Common myeloid progenitor, CD34-positive (primary cell): ENCODE data around the gene TTC7B.

Source experiments
- CTCF ChIA-PET: fragments of 350-600 bp; sonication (Branson Sonifier 250); formaldehyde crosslinking; loops from one replicate; lab custom pipeline; 2021; ENCODE audit warnings: antibody characterized with exemption; lab: Charles Lee
- POLR2A ChIA-PET: fragments of 350-600 bp; sonication (Branson Sonifier 250); formaldehyde crosslinking; loops from one replicate; lab custom pipeline; 2021; ENCODE audit warnings: antibody characterized with exemption; lab: Charles Lee
- DNase-seq, 3 donors: peaks; one replicate each; pipeline versions ENCODE4 v3.0.0 to v3.0.0-alpha.2; 2013
- H3K27ac ChIP-seq, 2 experiments: 1 replicate in 1 of 2; 2 replicates in 1 of 2; pipeline ENCODE4 v1.7.0; 2013; ENCODE audit warnings: inconsistent platforms in 2 of 2, low read length in 2 of 2, mild to moderate bottlenecking in 2 of 2, low read depth in 1 of 2, moderate library complexity in 1 of 2; ENCODE audit not compliant: severe bottlenecking in 2 of 2, insufficient read depth in 1 of 2, poor library complexity in 1 of 2
- H3K27me3 ChIP-seq, 5 experiments: replicated peaks in 2 of 5; 1 replicate in 3 of 5; 2 replicates in 2 of 5; pipeline versions ENCODE4 v1.6.1 to v1.7.0; 2013; ENCODE audit warnings: low read length in 4 of 5, mild to moderate bottlenecking in 2 of 5, moderate library complexity in 2 of 5, inconsistent platforms in 1 of 5; ENCODE audit not compliant: insufficient read depth in 5 of 5, control insufficient read depth in 4 of 5
- H3K36me3 ChIP-seq, 4 experiments: 1 replicate in 2 of 4; 2 replicates in 2 of 4; pipeline versions ENCODE4 v1.6.1 to v1.7.0; 2013; ENCODE audit warnings: low read length in 3 of 4, control low read depth in 1 of 4, mild to moderate bottlenecking in 1 of 4; ENCODE audit not compliant: control insufficient read depth in 4 of 4, insufficient read depth in 4 of 4
- H3K4me1 ChIP-seq, 4 experiments: 1 replicate in 3 of 4; 2 replicates in 1 of 4; pipeline versions ENCODE4 v1.6.1 to v1.7.1; 2013; ENCODE audit warnings: low read length in 3 of 4, mild to moderate bottlenecking in 3 of 4, control low read depth in 1 of 4, inconsistent platforms in 1 of 4, moderate library complexity in 1 of 4; ENCODE audit not compliant: control insufficient read depth in 4 of 4, insufficient read depth in 4 of 4; ENCODE audit errors: control extremely low read depth in 1 of 4
- H3K4me3 ChIP-seq, 7 experiments: 1 replicate in 4 of 7; 2 replicates in 3 of 7; pipeline versions ENCODE4 v1.5.1 to v1.7.0; 2013; ENCODE audit warnings: mild to moderate bottlenecking in 7 of 7, low read length in 6 of 7, moderate library complexity in 6 of 7, inconsistent platforms in 2 of 7, low read depth in 2 of 7, control low read depth in 1 of 7; ENCODE audit not compliant: insufficient read depth in 4 of 7, control insufficient read depth in 1 of 7; ENCODE audit errors: extremely low read depth in 1 of 7
- H3K9me3 ChIP-seq, 5 experiments: 1 replicate in 4 of 5; 2 replicates in 1 of 5; pipeline versions ENCODE4 v1.6.1 to v1.7.1; 2013; ENCODE audit warnings: low read length in 4 of 5, mild to moderate bottlenecking in 2 of 5, inconsistent platforms in 1 of 5, low read depth in 1 of 5, moderate library complexity in 1 of 5; ENCODE audit not compliant: control insufficient read depth in 4 of 5, insufficient read depth in 2 of 5; ENCODE audit errors: control extremely low read depth in 1 of 5
- WGBS: methylation state at CpG from one replicate; pipeline ENCODE4 v1.1.5; 2013; ENCODE audit not compliant: insufficient coverage; 5-methylcytosine and 5-hydroxymethylcytosine counted together

TTC7B gene

GRCh38 chr14:90807060-90807459 is 9.2 kb downstream of the TTC7B start:
- WGBS = 90% methylated on average over 6 of the region's 6 CpGs
- Histone ChIP-seq H3K36me3 (no peaks in the 10 kb centered on the region), H3K27ac (no peak overlapping the region), H3K4me1 (peaks cover 0 to 81% (median 57%) of the 10 kb centered on the region in 4 experiments), H3K9me3 (no peaks in the 10 kb centered on the region), H3K27me3 (no peaks in the 10 kb centered on the region), H3K4me3 (no peak overlapping the region)
- CTCF ChIA-PET = interaction anchor here (1.1 kb wide), 1 partner anchor 10 kb away, joined by 3 read pairs; no protein-coding TSS in a partner anchor
- POLR2A ChIA-PET = no interaction called here
- no peak for DNase-seq

- peak in 1 of 3 donors; percentile 36 for DNase-seq
- H3K4me1 ChIP-seq = peaks cover 0 to 86% (median 68%) of the 10 kb centered on the region in 4 experiments
- H3K27ac ChIP-seq = no peak overlapping the region
- H3K9me3 ChIP-seq = no peaks in the 10 kb centered on the region
- 95% methylated on average over 13 of the region's 21 CpGs for WGBS
- H3K36me3 ChIP-seq = no peaks in the 10 kb centered on the region
- ChIA-PET CTCF (interaction anchor here (4.0 kb wide), 1 partner anchor 10 kb away, joined by 15 read pairs; the partner anchor contains the start of gene TTC7B), POLR2A (no interaction called here)
- H3K27me3 ChIP-seq = no peaks in the 10 kb centered on the region
- H3K4me3 ChIP-seq = no peak overlapping the region
Measured at GRCh38 chr14:90805662-90806540, 10.3 kb downstream of the TTC7B start.

GRCh38 chr14:90805084-90805391 is 11.2 kb downstream of the TTC7B start:
- H3K27me3 ChIP-seq = no peaks in the 10 kb centered on the region
- CTCF ChIA-PET = interaction anchor here (1.2 to 4.6 kb wide), 5 partner anchors 11 to 46 kb away, joined by 4 to 32 read pairs (median 7); partner anchors contain the start of gene TTC7B
- POLR2A ChIA-PET = no interaction called here
- no peak for DNase-seq
- no peak overlapping the region for H3K4me3 ChIP-seq
- H3K27ac ChIP-seq = peak overlapping the region in 1 of 2 experiments; percentile 89
- no peaks in the 10 kb centered on the region for H3K9me3 ChIP-seq
- H3K4me1 ChIP-seq = peaks cover 0 to 85% (median 67%) of the 10 kb centered on the region in 4 experiments
- 95% methylated on average over 13 of the region's 13 CpGs for WGBS
- H3K36me3 ChIP-seq = no peaks in the 10 kb centered on the region

DNA sequence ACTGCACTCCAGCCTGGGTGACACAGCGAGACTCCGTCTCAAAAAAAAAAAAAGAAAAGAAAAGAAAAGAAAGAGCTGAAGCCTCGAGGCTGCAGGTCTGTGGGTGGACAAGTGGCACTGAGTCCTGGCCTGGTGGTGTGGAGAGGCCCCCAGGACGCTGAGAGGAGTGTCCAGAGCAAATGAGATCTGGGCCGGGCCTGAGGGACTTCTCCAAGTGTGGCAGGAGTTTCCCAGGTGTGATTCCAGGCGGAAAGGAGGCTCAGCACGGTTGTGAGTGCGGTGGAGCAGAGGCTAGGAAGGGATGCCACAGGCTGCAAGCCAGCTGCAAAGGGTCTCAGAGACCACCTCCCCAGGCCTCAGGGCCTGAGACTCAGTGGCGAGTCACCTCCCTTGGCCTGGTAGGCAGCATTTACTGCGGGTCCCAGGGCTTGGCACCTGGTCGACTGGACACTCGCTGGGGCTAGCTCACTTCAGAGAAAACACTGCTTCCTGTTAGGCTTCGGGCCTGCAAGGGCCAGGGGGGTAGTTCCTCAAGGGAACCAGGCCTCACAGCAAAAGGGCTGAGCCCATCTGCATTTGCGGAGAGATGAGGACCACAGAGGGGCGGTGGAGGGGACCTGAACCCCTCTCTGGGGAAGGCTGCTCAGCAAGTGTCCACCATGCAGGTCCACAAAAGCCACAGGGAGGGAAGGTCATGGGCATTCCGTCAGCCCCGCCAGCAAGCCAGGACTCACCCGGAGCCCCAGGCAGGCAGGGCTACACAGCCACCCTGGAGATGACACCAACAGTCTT is 11.7 kb downstream of the TTC7B start:
- POLR2A ChIA-PET = interaction anchor here (0.6 kb wide), 3 partner anchors 46 to 322 kb away, joined by 3 read pairs; no protein-coding TSS in a partner anchor
- Histone ChIP-seq H3K27ac (peak overlapping the region; percentile 54 to 89), H3K4me3 (peak overlapping the region in 1 of 7 experiments; percentile 23), H3K4me1 (peaks cover 0 to 80% (median 66%) of the 10 kb centered on the region in 4 experiments), H3K27me3 (no peaks in the 10 kb centered on the region), H3K36me3 (no peaks in the 10 kb centered on the region), H3K9me3 (no peaks in the 10 kb centered on the region)
- 74% methylated on average over 15 of the region's 18 CpGs for whole genome bisulfite sequencing
- CTCF ChIA-PET = interaction anchor here (0.6 to 4.6 kb wide), 8 partner anchors 11 to 404 kb away, joined by 3 to 32 read pairs (median 4); partner anchors contain the start of gene TTC7B
- peak in 2 of 3 donors; percentile 55 to 67 for DNase-seq

- peak overlapping the region; percentile 79 to 89 for H3K27ac ChIP-seq
- no peaks in the 10 kb centered on the region for H3K27me3 ChIP-seq
- CTCF ChIA-PET = interaction anchor here (0.8 to 4.6 kb wide), 7 partner anchors 8 to 44 kb away, joined by 3 to 32 read pairs (median 10); partner anchors contain the start of gene TTC7B
- no peaks in the 10 kb centered on the region for H3K36me3 ChIP-seq
- no peak for DNase-seq
- no peaks in the 10 kb centered on the region for H3K9me3 ChIP-seq
- peaks cover 0 to 67% (median 58%) of the 10 kb centered on the region in 4 experiments for H3K4me1 ChIP-seq
- 86% methylated on average over 2 of the region's 2 CpGs for WGBS
- POLR2A ChIA-PET = no interaction called here
- H3K4me3 ChIP-seq = peak overlapping the region in 3 of 7 experiments; percentile 16 to 50 (median 32)
Measured at GRCh38 chr14:90803249-90803648, 13.0 kb downstream of the TTC7B start.

DNA sequence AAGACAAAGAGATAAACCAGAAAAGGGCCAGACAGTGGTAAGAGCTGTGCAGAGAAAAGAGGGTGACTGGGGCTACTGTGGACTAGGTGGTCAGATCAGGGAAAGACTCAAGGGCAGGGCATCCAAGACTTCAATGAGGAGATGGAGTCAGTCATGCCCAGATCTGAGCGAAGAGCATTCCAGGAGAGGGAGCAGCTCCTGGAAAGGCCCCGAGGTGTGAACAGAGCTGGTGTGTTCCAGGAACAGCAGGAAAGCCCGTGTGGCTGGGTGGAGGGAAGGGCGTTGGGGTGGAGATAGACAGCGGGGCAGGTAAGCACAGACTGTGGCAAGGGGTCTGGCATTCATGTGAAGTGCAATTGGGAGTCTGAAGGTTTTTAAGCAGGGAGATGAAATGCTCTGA is 16.8 kb downstream of the TTC7B start:
- ChIA-PET CTCF (interaction anchor here (1.2 to 5.1 kb wide), 3 partner anchors 9 to 13 kb away, joined by 3 to 32 read pairs (median 14); no protein-coding TSS in a partner anchor), POLR2A (interaction anchor here (0.7 kb wide), 1 partner anchor 474 kb away, joined by 3 read pairs; no protein-coding TSS in a partner anchor)
- Histone ChIP-seq H3K27ac (no peak overlapping the region), H3K9me3 (no peaks in the 10 kb centered on the region), H3K4me1 (peaks cover 0 to 66% (median 60%) of the 10 kb centered on the region in 4 experiments), H3K36me3 (no peaks in the 10 kb centered on the region), H3K4me3 (no peak overlapping the region), H3K27me3 (no peaks in the 10 kb centered on the region)
- no peak for DNase-seq
- 94% methylated on average over 5 of the region's 5 CpGs for WGBS
